RKO (cell line): ENCODE measurements around the gene TPPP.

Experiments
- DNase-seq: peaks from one replicate; pipeline ENCODE4 v3.0.0-alpha.2; 2016; ENCODE audit warnings: low spot score

Gene TPPP

DNA sequence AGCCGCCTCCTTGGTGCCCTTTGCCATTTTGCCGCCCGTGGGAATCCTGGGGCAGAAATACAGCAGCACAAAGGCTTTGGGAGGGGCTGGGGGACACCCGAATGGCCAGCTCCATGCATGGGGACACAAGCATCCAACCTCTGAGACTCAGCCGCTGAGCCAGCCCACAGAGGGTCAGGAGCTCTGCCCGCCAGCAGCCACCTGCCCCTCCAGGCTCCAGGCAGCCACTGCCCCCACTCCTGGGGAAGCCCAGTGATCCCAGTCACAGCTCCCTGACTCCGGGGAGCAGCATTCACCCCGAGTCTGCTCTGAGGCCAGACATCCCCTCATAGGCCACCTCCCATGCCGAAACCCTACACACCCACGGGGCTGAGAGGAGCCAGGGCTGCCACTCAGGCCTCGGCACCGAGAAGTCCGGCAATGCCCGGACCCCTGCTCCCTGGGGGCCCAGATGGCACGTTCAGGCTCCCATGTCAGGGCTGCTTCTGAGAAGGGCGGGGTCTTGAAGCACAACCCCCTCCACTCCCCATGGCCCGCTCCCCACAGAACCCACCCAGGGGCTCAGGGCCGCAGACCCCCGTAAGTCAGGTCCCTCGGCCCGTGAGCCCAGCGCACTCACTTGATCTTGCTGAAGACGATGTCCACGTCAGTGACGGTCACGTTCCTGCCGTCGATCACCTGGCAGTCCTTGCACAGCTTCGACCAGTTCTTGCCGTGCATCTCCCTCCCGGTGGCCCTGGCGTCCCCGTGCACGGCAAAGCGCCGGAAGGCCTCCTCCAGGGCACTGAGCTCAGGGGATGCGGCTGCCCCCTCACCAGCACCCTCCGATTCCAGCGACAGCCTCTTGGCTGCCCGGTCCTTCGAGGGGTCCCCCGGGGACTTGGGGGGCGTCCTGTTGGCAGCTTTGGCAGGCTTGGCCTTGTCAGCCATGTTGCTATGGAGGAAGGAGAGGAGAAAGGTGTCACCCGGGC, 15.7 kb downstream of the TPPP start:
- no peak for DNase-seq

- no peak for DNase-seq
Measured at GRCh38 chr5:676699-677076, 16.5 kb downstream of the TPPP start.

GRCh38 chr5:675871-676698, 17.1 kb downstream of the TPPP start:
- no peak for DNase-seq

- DNase-seq, result no peak
Measured at GRCh38 chr5:675111-675870, 17.9 kb downstream of the TPPP start.

DNA sequence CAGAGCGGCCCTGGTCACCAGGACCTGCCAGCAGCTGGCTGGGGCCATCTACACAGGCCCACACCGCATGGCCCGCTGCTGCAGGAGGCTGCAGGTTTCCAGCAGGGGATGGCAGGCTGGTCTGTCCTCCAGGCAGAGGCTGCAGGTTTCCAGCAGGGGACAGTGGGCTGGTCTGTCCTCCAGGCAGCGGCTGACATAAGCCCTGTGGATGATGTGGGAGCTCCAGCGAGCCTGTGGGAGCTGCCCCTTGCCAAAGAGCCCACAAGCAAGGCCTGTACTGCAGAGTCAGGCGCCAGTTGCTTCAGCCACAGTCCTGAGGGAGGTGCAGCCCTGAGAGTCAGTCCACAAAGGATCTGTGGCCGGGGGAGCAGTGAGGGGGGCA, 18.5 kb downstream of the TPPP start:
- no peak for DNase-seq

GRCh38 chr5:673831-674629, 19.1 kb downstream of the TPPP start:
- DNase-seq, result no peak

- DNase-seq, result no peak
Measured at GRCh38 chr5:673161-673830, 19.9 kb downstream of the TPPP start.

DNA sequence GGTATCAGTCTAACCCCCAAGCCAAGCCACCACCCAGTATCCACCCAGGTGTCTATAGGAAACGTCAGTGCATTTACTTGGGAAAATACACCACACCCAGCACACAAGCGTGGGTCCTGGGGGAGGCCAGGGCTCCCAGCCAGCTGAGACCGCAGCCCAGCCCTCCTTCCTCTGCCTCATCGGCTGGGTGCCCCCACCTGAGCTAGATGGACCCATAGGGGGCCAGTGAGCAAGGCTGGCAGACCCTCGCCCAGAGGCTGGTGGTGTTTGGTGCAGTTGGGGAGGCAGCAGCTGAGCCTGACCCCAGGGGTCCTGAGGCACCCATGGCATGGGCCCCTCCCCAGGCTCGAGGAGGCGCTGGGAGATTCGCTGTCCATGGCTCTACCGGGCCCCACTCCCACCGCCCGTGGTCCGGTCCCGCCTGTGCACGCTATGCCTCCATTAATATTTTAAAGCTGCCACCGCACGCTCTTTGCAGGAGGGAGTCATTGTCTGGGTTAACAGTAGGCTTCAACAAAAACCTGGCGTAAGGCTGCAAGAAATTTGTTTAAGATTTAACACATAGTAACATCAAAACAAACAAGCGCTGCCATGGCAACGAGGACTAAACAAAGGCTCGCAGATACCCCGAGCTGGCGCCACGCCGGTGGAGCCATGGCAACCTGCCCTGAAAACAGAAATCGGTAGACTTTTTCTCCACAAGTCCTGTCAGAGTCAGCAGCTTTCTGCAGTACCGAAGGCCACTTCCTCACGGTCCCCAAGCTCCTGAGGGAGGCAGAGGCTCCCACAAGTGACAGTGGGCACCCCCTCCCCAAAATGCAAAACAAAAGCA, 20.6 kb downstream of the TPPP start:
- peak; percentile 60 for DNase-seq

DNA sequence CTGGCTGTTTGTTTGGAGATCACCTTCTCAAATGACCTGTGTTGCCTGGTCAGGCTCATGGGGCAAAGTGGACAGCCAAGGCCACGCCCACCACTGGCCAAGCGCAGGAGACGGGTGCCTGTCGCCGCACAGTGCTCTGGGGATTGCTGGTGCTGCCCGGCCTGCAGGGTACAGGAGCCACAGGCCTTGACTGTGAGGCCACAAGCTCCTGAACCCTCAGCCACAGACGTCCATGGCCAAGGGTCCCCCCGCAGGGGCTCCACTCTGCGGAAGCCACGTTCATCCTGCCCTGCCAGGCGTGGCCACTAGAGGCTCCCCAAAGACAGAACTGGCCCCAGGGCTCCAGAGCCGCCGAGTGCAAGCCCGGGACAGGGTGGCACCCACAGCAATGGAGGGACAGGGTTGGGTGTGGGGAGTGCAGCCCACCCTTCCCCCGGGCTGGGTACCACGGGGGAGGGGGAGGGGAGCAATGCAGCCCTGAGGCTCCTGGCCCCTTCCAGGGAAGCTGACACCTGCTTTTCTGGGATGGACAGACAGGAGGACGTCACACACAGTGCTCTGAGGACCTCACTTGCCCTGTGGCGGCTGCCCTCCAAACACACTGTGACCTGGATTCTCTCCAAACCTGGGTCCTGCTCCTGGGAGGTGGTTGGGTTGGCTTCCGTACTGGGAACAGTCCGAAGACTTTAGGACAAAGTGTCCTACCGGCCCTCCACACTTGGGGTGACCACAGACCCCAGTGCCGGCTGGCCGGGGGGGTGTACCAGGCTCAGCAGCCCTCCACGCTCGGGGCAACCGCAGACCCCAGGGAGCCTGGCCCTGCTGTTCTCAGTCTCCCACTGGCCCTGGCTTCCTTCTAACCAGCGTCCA, 21.5 kb downstream of the TPPP start:
- peak; percentile 68 for DNase-seq

GRCh38 chr5:670396-671270, 22.5 kb downstream of the TPPP start:
- no peak for DNase-seq

- DNase-seq, result no peak
Measured at GRCh38 chr5:669842-670395, 23.2 kb downstream of the TPPP start.

- DNase-seq, result peak; percentile 50
Measured at GRCh38 chr5:669111-669841, 23.9 kb downstream of the TPPP start.

DNA sequence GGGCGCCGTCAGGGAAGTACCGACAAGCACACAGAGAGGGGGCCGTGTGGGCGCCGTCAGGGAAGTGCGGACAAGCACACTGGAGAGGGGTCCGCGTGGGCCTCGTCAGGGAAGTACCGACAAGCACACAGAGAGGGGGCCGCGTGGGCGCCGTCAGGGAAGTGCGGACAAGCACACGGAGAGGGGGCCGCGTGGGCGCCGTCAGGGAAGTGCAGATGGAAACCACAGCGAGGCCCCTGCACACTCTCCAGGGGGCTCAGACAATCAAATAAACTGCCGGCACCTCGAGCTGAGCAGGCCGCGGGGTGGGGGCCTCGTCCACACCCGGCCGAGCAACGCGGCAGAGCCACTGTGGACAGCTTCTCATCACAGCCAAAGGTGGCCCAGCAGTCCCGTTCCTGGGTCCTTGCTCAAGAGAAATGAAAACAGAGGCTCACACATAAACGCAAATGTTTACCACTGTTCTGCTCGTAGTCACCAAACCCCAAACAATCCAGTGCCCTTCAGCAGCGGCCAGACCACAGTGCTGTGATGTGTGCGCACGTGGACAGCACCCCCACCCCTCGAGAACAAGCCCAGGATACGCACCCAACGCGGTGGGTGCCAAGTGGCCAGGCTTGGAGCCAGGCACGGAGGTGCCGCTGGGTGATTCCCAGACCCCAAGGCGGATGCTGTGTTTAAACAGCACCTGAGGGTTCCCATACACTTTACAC, 24.7 kb downstream of the TPPP start:
- DNase-seq, result no peak

- DNase-seq, result no peak
Measured at GRCh38 chr5:666816-667498, 26.2 kb downstream of the TPPP start.

DNA sequence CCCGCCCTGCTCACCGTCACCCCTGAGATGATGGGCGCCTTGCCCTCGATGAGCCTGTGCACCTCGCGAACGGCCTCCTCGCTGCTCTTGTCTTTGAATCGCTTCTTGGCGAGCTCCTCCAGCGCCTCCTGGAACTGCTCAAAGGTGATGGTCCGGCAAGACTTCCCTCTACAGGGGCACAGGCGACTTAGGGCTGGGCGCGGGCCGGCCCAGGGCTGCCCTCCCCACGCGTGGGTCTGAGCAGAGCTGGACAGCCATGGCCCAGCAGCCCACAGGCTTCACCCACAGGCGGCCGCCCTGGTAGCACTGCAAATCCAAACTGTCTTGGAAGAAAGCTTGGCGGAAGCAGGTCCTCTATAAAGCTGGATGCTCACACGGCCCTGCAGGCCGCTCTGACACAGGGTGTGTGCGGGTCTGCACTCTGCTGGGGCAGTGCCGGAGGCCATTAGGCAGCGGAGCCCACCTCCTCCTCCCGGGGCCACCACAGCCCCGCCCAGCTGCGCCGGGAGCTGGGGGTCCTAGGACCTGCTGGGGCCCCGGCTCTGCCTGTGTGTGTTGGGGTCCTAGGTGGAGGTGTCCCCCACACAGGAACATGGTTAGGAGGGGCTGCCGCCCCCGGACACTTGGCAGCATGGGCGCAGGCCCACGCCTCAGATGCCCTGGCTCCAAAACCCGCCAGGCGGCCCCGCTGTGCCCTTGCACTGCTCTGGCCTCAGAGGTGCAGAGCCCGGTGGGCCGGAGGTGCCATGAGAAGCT, 27.0 kb downstream of the TPPP start:
- no peak for DNase-seq
